GM21619 (cell line): ENCODE measurements around the gene CTIF.

Experiments used
- ATAC-seq: cut with Tn5 transposase; IDR thresholded peaks from one replicate; pipeline ENCODE4 v1.9.1; 2021; ENCODE audit not compliant: unreplicated experiment

Gene CTIF

GRCh38 chr18:48839819-48840490, 301.1 kb downstream of the CTIF start:
- ATAC-seq: no peak

DNA sequence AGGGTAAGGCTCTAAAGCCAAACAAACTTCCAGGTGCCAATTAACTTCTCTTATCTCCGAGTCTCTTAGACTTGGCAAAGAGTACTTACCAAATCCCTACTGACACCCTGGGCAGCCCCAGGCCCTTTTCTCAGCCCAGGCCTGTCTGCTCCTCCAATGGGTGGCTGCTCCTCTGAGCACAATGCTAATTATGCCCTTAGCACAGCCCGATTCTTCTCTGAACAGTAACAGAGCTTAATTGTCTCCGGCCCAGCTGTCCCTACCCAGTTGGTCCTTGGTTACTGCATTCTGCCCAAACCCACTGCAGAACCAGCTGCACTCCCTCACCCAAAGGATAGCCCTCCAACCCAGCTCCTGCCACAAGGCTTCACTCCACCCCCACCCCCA, 301.7 kb downstream of the CTIF start:
- no peak for ATAC-seq

DNA sequence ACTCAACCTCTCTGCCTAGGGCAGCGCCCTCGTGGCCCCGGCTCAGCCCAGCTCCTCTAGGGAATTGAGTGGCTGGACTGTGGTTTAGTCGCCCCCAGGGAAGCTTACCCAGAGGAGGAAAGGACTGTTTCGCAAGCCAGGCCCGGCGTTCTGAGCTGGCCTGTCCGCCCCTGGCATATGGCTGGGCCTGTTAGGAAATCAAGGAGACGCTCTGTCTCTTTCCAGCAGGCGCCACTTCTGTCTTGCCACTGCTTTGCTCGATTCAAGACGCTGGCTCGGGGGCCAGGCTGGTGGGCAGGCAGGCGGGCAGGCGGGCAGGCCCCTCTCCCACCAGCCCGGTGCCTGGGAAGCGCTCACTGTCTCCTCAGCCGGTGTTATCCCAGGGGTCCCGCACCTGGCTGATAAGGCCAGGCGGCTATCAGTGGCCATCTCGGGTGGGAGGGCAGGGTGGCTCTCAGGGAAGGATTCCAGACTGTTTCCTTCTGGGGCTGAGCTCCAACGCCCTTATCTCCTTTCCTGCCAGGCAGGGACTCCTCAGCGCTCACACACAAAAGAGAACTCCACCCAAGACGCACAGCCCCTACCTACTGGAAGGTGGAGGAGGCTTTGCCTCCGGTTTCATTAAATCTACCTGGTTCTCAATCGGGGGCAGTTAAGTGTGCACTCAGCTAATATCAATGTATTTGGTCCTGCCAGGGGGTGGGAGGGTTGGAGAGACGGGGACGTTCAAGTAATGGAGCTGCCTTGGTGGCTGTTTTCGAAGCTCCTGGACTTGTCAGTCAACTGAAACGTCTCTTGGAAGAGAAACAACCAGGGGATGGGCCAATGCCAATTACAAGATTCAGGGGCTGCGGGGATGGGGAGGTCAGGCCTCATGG, 302.8 kb downstream of the CTIF start:
- no peak for ATAC-seq

GRCh38 chr18:48842259-48843061, 303.6 kb downstream of the CTIF start:
- ATAC-seq: no peak

- ATAC-seq: no peak
Observed at GRCh38 chr18:48843162-48843561, 304.3 kb downstream of the CTIF start.

DNA sequence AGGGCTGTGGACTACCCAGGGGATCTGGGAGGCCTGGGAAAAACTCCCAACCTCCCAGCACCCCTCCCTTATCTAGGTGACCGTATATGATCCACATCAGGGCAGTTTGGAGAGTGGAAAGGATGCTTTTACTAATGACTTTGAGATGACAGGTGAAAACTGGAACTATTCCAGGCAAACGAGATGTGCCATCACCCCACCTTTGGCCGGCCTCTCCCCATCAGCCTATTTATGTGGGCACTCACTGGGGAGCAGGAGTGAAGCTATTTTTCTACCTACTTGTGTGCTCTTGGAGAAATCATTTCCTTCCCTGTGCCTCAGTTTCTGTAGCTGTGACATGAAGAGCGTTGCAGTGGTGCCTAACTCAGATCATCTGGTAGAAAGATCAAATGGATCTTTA, 304.8 kb downstream of the CTIF start:
- ATAC-seq: no peak

DNA sequence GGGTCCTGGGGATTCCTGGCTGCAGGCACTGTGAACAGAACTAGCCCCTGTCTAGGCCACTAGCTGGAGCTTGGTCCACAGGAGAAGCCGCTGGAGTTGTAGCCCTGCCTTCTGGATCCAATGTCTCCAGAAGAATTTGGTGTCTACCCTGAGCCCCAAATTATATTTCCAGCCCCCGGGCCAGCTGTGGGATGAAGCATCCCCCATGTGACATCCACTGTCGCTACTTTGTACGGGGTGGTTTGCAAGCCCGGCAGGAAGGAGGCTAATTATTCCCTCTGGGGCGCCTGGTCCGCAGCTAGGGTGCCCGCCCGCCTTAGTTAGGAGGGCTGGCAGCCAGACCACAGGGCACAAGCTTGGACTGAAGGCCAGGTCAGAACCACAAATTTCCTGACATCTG, 305.4 kb downstream of the CTIF start:
- no peak for ATAC-seq

DNA sequence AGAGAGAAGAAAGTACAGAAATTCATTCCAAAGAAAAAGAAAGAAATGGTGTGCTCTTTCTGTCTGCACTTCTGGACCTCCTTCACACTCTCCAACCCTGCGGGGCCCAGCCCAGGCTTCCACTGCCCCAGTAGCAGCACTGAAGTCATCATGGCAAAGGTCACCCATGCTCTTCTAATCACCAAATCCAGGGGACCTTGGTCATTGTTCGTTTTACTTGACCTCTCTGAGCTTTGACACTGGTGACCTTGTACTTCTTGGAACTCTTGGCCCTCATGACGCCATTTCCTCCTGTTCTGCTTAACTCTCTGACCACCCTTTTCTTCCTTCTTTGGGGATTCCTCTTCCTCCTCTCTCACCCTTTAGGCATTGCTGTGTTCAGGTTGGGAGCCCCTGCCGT, 306.3 kb downstream of the CTIF start:
- no peak for ATAC-seq

GRCh38 chr18:48846423-48846932, 307.6 kb downstream of the CTIF start:
- ATAC-seq: no peak

DNA sequence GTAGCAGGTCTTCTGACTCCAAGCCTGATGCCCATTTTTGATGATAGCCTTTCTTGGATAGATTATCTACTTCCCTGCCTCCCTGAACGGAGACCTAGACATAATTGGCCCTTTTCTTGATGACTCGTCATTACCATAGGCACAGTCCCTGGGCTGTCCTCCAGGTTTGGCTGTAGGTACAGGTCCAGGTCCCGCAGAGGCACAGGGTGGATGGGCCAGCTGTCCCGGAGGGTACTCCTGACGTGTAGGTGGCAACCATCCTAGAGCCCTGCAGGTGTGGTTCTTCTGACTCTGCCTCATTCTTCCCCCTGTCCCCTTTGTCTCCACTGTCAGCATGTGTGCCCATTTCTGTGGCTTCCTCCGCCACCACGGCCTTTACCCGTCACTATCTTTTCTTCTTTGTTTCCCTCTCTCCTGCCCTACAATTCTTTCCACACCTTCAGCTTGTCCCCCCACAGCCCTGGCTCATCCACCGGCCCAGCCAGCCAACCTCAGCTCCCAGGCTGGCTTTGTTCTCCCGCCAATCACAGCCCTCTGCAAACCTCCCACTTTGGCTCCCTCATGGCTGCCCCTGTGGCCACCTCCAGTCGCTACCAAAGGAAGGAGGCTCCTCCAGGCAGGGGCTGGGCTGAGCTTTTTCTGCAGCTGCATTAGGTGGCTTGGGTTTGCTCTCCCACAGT, 309.1 kb downstream of the CTIF start:
- ATAC-seq: no peak

- ATAC-seq: no peak
Observed at GRCh38 chr18:48848641-48849143, 309.9 kb downstream of the CTIF start.

- no peak for ATAC-seq
Observed at GRCh38 chr18:48850822-48851598, 312.2 kb downstream of the CTIF start.

DNA sequence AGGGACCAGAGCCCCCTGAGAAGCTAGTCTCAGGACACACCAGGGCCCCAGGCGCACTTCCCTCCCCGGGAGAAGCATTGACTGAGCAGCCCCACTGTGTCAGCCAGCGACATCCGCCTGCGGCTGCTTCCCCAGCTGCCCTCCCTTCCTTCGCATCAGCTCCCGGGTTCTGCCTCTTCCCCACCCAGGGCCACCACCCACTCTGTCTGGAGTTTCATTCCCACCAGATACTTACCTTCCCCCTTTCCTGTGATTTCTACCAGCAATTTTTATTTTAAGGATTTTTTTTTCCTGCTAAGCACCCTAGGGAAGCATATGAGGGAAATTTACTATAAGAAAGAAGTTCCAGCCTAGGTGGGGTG, 312.7 kb downstream of the CTIF start:
- no peak for ATAC-seq

DNA sequence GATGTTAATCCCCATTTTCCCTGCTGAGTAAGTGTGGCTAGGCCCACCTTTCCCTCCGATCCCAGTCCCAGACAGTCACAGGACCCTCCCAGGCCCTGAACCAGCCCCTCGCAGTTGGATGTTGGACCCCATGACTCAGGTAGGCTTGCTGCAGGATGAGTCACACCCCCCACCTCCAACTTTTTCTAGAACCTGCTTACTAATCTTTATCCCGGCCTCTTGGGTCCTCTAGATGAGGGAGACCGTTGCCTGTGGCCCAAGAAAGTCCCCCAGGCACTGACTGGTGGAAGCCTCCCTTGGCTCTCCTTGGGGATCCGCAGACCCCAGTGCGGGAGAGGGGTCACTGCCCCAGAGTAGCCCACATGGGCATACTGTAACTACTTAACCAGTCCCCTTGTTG, 313.5 kb downstream of the CTIF start:
- no peak for ATAC-seq

GRCh38 chr18:48852794-48853193, 314.0 kb downstream of the CTIF start:
- ATAC-seq: no peak

GRCh38 chr18:48853588-48853987, 314.8 kb downstream of the CTIF start:
- ATAC-seq: no peak

GRCh38 chr18:48854780-48855179, 315.9 kb downstream of the CTIF start:
- no peak for ATAC-seq

DNA sequence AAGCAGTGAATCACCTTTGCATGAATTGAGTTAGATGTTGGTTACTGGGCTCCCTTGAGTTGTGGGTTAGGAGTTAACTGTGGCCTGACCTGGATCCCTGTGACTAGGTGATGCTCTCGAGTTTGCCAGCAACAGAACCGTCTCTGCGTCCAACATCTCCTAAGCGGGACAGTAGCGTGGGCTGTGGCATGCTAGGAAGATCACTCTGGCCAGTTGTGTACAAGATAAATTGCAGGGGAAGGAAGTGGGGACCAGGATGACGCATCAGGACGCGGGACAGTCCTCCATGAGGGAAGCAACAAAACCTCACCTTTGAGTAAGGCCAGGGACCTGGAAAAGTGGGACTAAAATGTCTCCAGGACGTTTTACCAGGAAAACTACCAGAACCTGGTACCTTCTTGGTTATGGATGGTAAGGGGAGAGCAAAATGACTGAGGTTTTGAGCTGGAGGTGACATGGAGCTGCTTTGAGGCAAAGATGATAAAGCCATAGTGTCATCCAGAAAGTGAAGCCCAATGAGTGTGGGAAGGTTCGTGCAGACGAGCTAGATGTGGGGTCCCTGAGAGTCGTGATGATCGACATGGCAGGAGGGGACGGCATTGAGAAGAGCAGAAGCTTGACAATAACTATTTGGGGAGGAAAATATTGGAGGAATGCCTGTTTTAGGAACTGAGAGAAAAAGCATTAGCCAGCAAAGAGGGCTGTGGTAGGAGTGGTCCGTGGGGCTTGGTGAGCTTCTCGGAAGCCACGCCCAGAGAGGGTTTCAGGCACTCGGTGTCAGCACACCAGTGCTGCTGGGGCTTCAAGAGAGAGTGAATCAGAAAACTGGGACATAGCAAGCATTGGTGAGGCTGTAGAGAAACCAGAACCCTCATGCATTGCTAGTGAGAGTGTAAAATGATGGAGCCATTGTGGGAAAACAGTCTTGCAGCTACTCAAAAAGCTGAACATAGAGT, 316.9 kb downstream of the CTIF start:
- no peak for ATAC-seq
